ENCODE results near the gene RBBP6.

Gene RBBP6

GRCh38 chr16:24504472-24505345 lies 34.7 kb upstream of the RBBP6 start:
- Histone ChIP-seq H3K4me1 (ENCODE audit: control insufficient read depth, insufficient read depth, low read length) (no peaks in the 10 kb centered on the region), H3K4me3 (ENCODE audit: low read depth, low read length) (no peak overlapping the region), H3K9me3 (ENCODE audit: control insufficient read depth, insufficient read depth, low read depth, low read length) (no peaks in the 10 kb centered on the region), H3K27ac (ENCODE audit: extremely low read depth, low read depth, low read length) (no peak overlapping the region), H3K36me3 (ENCODE audit: control insufficient read depth in 2 of 2, insufficient read depth in 1 of 2, low read length in 2 of 2) (no peaks in the 10 kb centered on the region)
- POLR2A ChIA-PET, result interaction anchor here (0.6 kb wide), 1 partner anchor 24 kb away, joined by 5 read pairs; no protein-coding TSS in a partner anchor
- TF ChIP-seq ZNF341 (tag by site-specific recombination; IDR thresholded peaks at IDR 0.05; ENCODE audit: low read depth) (peak; percentile 37; the same call in 1 of the 2 replicates), ZNF571 (tag by site-specific recombination; IDR thresholded peaks at IDR 0.05) (no peak), ZNF514 (tag by site-specific recombination; IDR thresholded peaks at IDR 0.05) (no peak), HOXC10 (CRISPR knock-in tag; IDR thresholded peaks at IDR 0.05) (no peak), ZNF510 (tag by site-specific recombination; IDR thresholded peaks at IDR 0.05; ENCODE audit: insufficient replicate concordance) (no peak), ZNF654 (tag by site-specific recombination; IDR thresholded peaks at IDR 0.05; ENCODE audit: low read depth) (peak; percentile 98), ZBTB6 (tag by site-specific recombination; IDR thresholded peaks at IDR 0.05) (peak; percentile 9; the same call in 1 of the 2 replicates), CTCF (tag by site-specific recombination; IDR thresholded peaks at IDR 0.05) (peak; percentile 81), ZNF549 (tag by site-specific recombination; IDR thresholded peaks at IDR 0.05) (no peak), ZBTB26 (tag by site-specific recombination; optimal IDR thresholded peaks at IDR 0.05) (no peak), ZSCAN23 (tag by site-specific recombination; IDR thresholded peaks at IDR 0.05) (no peak), ZNF664 (tag by site-specific recombination; IDR thresholded peaks at IDR 0.05) (0 out of 2 replicates have a peak, but pooled peaks have one; percentile 21), ZNF223 (tag by site-specific recombination; IDR thresholded peaks at IDR 0.05) (no peak), ZBTB21 (tag by site-specific recombination; IDR thresholded peaks at IDR 0.05) (no peak), ZNF529 (tag by site-specific recombination; IDR thresholded peaks at IDR 0.05; ENCODE audit: insufficient replicate concordance) (no peak), ZNF140 (tag by site-specific recombination; IDR thresholded peaks at IDR 0.05) (no peak), ZNF266 (tag by site-specific recombination; IDR thresholded peaks at IDR 0.05; ENCODE audit: low read depth) (no peak), ZSCAN4 (tag by site-specific recombination; IDR thresholded peaks at IDR 0.05) (no peak), WT1 (tag by site-specific recombination; IDR thresholded peaks at IDR 0.05) (no peak), ZSCAN16 (tag by site-specific recombination; IDR thresholded peaks at IDR 0.05) (no peak), ZNF600 (tag by site-specific recombination; IDR thresholded peaks at IDR 0.05) (0 out of 2 replicates have a peak, but pooled peaks have one; percentile 31), SP7 (tag by site-specific recombination; IDR thresholded peaks at IDR 0.05) (no peak), SETDB1 (IDR thresholded peaks at IDR 0.05; ENCODE audit: insufficient read length, low read length) (no peak)
- CTCF ChIA-PET, result interaction anchor here (0.5 to 11.3 kb wide), 43 partner anchors 8 to 1031 kb away, joined by 3 to 195 read pairs (median 4); no protein-coding TSS in a partner anchor

All from HEK293 (cell line).